ENCODE data around the gene DZIP1L. TPM values are rescaled to one million over a fixed set of nuclear protein-coding genes. Genes with fewer than 3 reads are reported as not detected.

DZIP1L gene
- total RNA-seq, 1 experiment from 2014 or later, result 2.3 TPM

GRCh38 chr3:138054057-138054456 is 61.4 kb downstream of the DZIP1L start:
- Histone ChIP-seq H3K36me3 (ENCODE audit: low read depth) (no peaks in the 10 kb centered on the region), H3K27me3 (ENCODE audit: insufficient read depth, low read depth) (no peaks in the 10 kb centered on the region), H3K4me2 (no peak overlapping the region), H3K9me2 (ENCODE audit: insufficient read depth) (no peaks in the 10 kb centered on the region), H3K9me3 (ENCODE audit: insufficient read depth, low read depth) (no peaks in the 10 kb centered on the region), H3F3A (ENCODE audit: insufficient read depth, low read depth) (no peaks in the 10 kb centered on the region), H4K20me1 (ENCODE audit: insufficient read depth) (no peaks in the 10 kb centered on the region), H3K4me1 (replicated peaks; ENCODE audit: insufficient read depth) (no peaks in the 10 kb centered on the region), H2AFZ (no peak overlapping the region), H3K27ac (no peak overlapping the region), H3K79me2 (ENCODE audit: low read depth) (no peaks in the 10 kb centered on the region), H3K4me3 (no peak overlapping the region)
- ChIA-PET CTCF (interaction anchor here (0.6 kb wide), 1 partner anchor 1001 kb away, joined by 7 read pairs; no protein-coding TSS in a partner anchor), POLR2A (ENCODE audit: unreplicated experiment) (no interaction called here)
- TF ChIP-seq EZH2 (IDR thresholded peaks at IDR 0.05; ENCODE audit: low read depth), result no peak
- TF ChIP-seq CTCF (conservative IDR thresholded peaks at IDR 0.05), result no peak
- DNase-seq, result no peak
- no TSS peak for BruUV-seq (replicated peaks)
- intact Hi-C loops (cut with micrococcal nuclease; ENCODE audit: unreplicated experiment), result no loop called here

GRCh38 chr3:138051947-138052802 is 63.2 kb downstream of the DZIP1L start:
- no peak overlapping the region for H2AFZ ChIP-seq
- no peaks in the 10 kb centered on the region for H3K9me2 ChIP-seq (ENCODE audit: insufficient read depth)
- intact Hi-C loops (cut with micrococcal nuclease; ENCODE audit: unreplicated experiment), result loop anchor here (1.0 to 2.0 kb wide), 2 partner anchors 947 to 1019 kb away; no protein-coding TSS in a partner anchor
- TF ChIP-seq EZH2 (IDR thresholded peaks at IDR 0.05; ENCODE audit: low read depth) (no peak), CTCF (conservative IDR thresholded peaks at IDR 0.05) (peak; percentile 77)
- no peaks in the 10 kb centered on the region for H3K9me3 ChIP-seq (ENCODE audit: insufficient read depth, low read depth)
- H3K27me3 ChIP-seq (ENCODE audit: insufficient read depth, low read depth), result no peaks in the 10 kb centered on the region
- H3K4me3 ChIP-seq, result no peak overlapping the region
- DNase-seq, result peak in 1 of 2 experiments; percentile 50
- no peaks in the 10 kb centered on the region for H3K4me1 ChIP-seq (replicated peaks; ENCODE audit: insufficient read depth)
- H3K4me2 ChIP-seq, result no peak overlapping the region
- no TSS peak for BruUV-seq (replicated peaks)
- H3K27ac ChIP-seq, result no peak overlapping the region
- ChIA-PET CTCF (interaction anchor here (0.6 kb wide), 1 partner anchor 25 kb away, joined by 4 read pairs; no protein-coding TSS in a partner anchor), POLR2A (ENCODE audit: unreplicated experiment) (no interaction called here)
- H3K36me3 ChIP-seq (ENCODE audit: low read depth), result no peaks in the 10 kb centered on the region
- H4K20me1 ChIP-seq (ENCODE audit: insufficient read depth), result no peaks in the 10 kb centered on the region
- H3K79me2 ChIP-seq (ENCODE audit: low read depth), result no peaks in the 10 kb centered on the region
- H3F3A ChIP-seq (ENCODE audit: insufficient read depth, low read depth), result no peaks in the 10 kb centered on the region

GRCh38 chr3:138049157-138049919 is 66.1 kb downstream of the DZIP1L start:
- Histone ChIP-seq H3K79me2 (ENCODE audit: low read depth) (no peaks in the 10 kb centered on the region), H4K20me1 (ENCODE audit: insufficient read depth) (no peaks in the 10 kb centered on the region), H3F3A (ENCODE audit: insufficient read depth, low read depth) (no peaks in the 10 kb centered on the region), H2AFZ (no peak overlapping the region), H3K27ac (no peak overlapping the region), H3K4me2 (no peak overlapping the region), H3K36me3 (ENCODE audit: low read depth) (no peaks in the 10 kb centered on the region), H3K9me3 (ENCODE audit: insufficient read depth, low read depth) (no peaks in the 10 kb centered on the region), H3K4me1 (replicated peaks; ENCODE audit: insufficient read depth) (no peaks in the 10 kb centered on the region), H3K4me3 (no peak overlapping the region), H3K27me3 (ENCODE audit: insufficient read depth, low read depth) (no peaks in the 10 kb centered on the region), H3K9me2 (ENCODE audit: insufficient read depth) (no peaks in the 10 kb centered on the region)
- TF ChIP-seq EZH2 (IDR thresholded peaks at IDR 0.05; ENCODE audit: low read depth), result no peak
- TF ChIP-seq CTCF (conservative IDR thresholded peaks at IDR 0.05), result no peak
- ChIA-PET POLR2A (ENCODE audit: unreplicated experiment) (no interaction called here), CTCF (no interaction called here)
- intact Hi-C loops (cut with micrococcal nuclease; ENCODE audit: unreplicated experiment), result no loop called here
- no TSS peak for BruUV-seq (replicated peaks)
- no peak for DNase-seq

Data from PC-9 (cell line).